ENCODE data around the gene ROCK2. TPM values are rescaled to one million over a fixed set of nuclear protein-coding genes. Genes with fewer than 3 reads are reported as not detected.

The ROCK2 gene
- total and polyA plus RNA-seq, 2 experiments from 2014 or later: 34.5 to 59.6 TPM

- Histone ChIP-seq H3K4me3 (no peak overlapping the region), H3K79me2 (peaks cover 76% of the 10 kb centered on the region), H3K27me3 (no peaks in the 10 kb centered on the region), H3K9me2 (replicated peaks; ENCODE audit: insufficient read depth) (no peaks in the 10 kb centered on the region), H3K9me3 (ENCODE audit: low read depth) (no peaks in the 10 kb centered on the region), H3K4me1 (ENCODE audit: insufficient read depth) (no peaks in the 10 kb centered on the region), H3K27ac (no peak overlapping the region), H3K36me3 (replicated peaks; ENCODE audit: insufficient read depth, low read depth) (no peaks in the 10 kb centered on the region), H4K20me1 (ENCODE audit: insufficient read depth, poor library complexity, severe bottlenecking) (peaks cover 24% of the 10 kb centered on the region), H3K4me2 (no peak overlapping the region), H2AFZ (no peak overlapping the region)
- no peak for DNase-seq (ENCODE audit: low spot score)
- no peak for TF ChIP-seq EZH2 (IDR thresholded peaks at IDR 0.05; ENCODE audit: borderline replicate concordance)
- TF ChIP-seq EZH2phosphoT487 (IDR thresholded peaks at IDR 0.05; ENCODE audit: low read depth, severe bottlenecking, unreplicated experiment): no peak
- TF ChIP-seq CTCF (IDR thresholded peaks at IDR 0.05; ENCODE audit: poor library complexity): no peak
Measured at GRCh38 chr2:11286323-11286722, 58.1 kb downstream of the ROCK2 start.

GRCh38 chr2:11285499-11285898 is 58.9 kb downstream of the ROCK2 start:
- no peaks in the 10 kb centered on the region for H3K9me3 ChIP-seq (ENCODE audit: low read depth)
- H3K4me1 ChIP-seq (ENCODE audit: insufficient read depth): no peaks in the 10 kb centered on the region
- DNase-seq (ENCODE audit: low spot score): no peak
- no peak overlapping the region for H2AFZ ChIP-seq
- H3K27ac ChIP-seq: no peak overlapping the region
- peaks cover 15% of the 10 kb centered on the region for H4K20me1 ChIP-seq (ENCODE audit: insufficient read depth, poor library complexity, severe bottlenecking)
- 98% methylated on average over 2 of the region's 2 CpGs for WGBS (ENCODE audit: low lambda C conversion rate, missing lambda C conversion rate)
- no peaks in the 10 kb centered on the region for H3K36me3 ChIP-seq (replicated peaks; ENCODE audit: insufficient read depth, low read depth)
- H3K9me2 ChIP-seq (replicated peaks; ENCODE audit: insufficient read depth): no peaks in the 10 kb centered on the region
- no peak overlapping the region for H3K4me3 ChIP-seq
- peaks cover 76% of the 10 kb centered on the region for H3K79me2 ChIP-seq
- no peaks in the 10 kb centered on the region for H3K27me3 ChIP-seq
- no peak overlapping the region for H3K4me2 ChIP-seq
- TF ChIP-seq EZH2 (IDR thresholded peaks at IDR 0.05; ENCODE audit: borderline replicate concordance) (no peak), CTCF (IDR thresholded peaks at IDR 0.05; ENCODE audit: poor library complexity) (no peak), EZH2phosphoT487 (IDR thresholded peaks at IDR 0.05; ENCODE audit: low read depth, severe bottlenecking, unreplicated experiment) (no peak)

- Histone ChIP-seq H3K27ac (no peak overlapping the region), H3K9me3 (ENCODE audit: low read depth) (no peaks in the 10 kb centered on the region), H2AFZ (no peak overlapping the region), H3K4me2 (no peak overlapping the region), H3K9me2 (replicated peaks; ENCODE audit: insufficient read depth) (no peaks in the 10 kb centered on the region), H3K4me3 (no peak overlapping the region), H4K20me1 (ENCODE audit: insufficient read depth, poor library complexity, severe bottlenecking) (no peaks in the 10 kb centered on the region), H3K27me3 (no peaks in the 10 kb centered on the region), H3K4me1 (ENCODE audit: insufficient read depth) (no peaks in the 10 kb centered on the region), H3K36me3 (replicated peaks; ENCODE audit: insufficient read depth, low read depth) (no peaks in the 10 kb centered on the region), H3K79me2 (peaks cover 74% of the 10 kb centered on the region)
- TF ChIP-seq CTCF (IDR thresholded peaks at IDR 0.05; ENCODE audit: poor library complexity) (no peak), EZH2 (IDR thresholded peaks at IDR 0.05; ENCODE audit: borderline replicate concordance) (no peak), EZH2phosphoT487 (IDR thresholded peaks at IDR 0.05; ENCODE audit: low read depth, severe bottlenecking, unreplicated experiment) (no peak)
- no peak for DNase-seq (ENCODE audit: low spot score)
- 93% methylated on average over 3 of the region's 3 CpGs for WGBS (ENCODE audit: low lambda C conversion rate, missing lambda C conversion rate)
Measured at GRCh38 chr2:11281186-11281585, 63.2 kb downstream of the ROCK2 start.

- Histone ChIP-seq H3K36me3 (replicated peaks; ENCODE audit: insufficient read depth, low read depth) (no peaks in the 10 kb centered on the region), H2AFZ (no peak overlapping the region), H4K20me1 (ENCODE audit: insufficient read depth, poor library complexity, severe bottlenecking) (no peaks in the 10 kb centered on the region), H3K27me3 (no peaks in the 10 kb centered on the region), H3K9me3 (ENCODE audit: low read depth) (no peaks in the 10 kb centered on the region), H3K27ac (no peak overlapping the region), H3K4me1 (ENCODE audit: insufficient read depth) (no peaks in the 10 kb centered on the region), H3K4me2 (no peak overlapping the region), H3K79me2 (peaks cover 72% of the 10 kb centered on the region), H3K4me3 (no peak overlapping the region), H3K9me2 (replicated peaks; ENCODE audit: insufficient read depth) (no peaks in the 10 kb centered on the region)
- no peak for DNase-seq (ENCODE audit: low spot score)
- TF ChIP-seq CTCF (IDR thresholded peaks at IDR 0.05; ENCODE audit: poor library complexity): no peak
- TF ChIP-seq EZH2phosphoT487 (IDR thresholded peaks at IDR 0.05; ENCODE audit: low read depth, severe bottlenecking, unreplicated experiment): no peak
- TF ChIP-seq EZH2 (IDR thresholded peaks at IDR 0.05; ENCODE audit: borderline replicate concordance): no peak
- 95% methylated on average over 3 of the region's 3 CpGs for WGBS (ENCODE audit: low lambda C conversion rate, missing lambda C conversion rate)
Measured at GRCh38 chr2:11280713-11281112, 63.7 kb downstream of the ROCK2 start.
